Ramos (cell line): ENCODE results near the gene SLC7A1.

Experiments
- in situ Hi-C: fragments of 300-500 bp; cut with MboI; formaldehyde crosslinking; loops from one replicate; pipeline ENCODE4 v1.14.3; 2022; ENCODE audit warnings: low sequenced_read_pairs; ENCODE audit not compliant: unreplicated experiment

Gene SLC7A1

GRCh38 chr13:29535663-29536655 lies 59.5 kb downstream of the SLC7A1 start:
- in situ Hi-C loops, result no loop called here

GRCh38 chr13:29534083-29534482 lies 61.4 kb downstream of the SLC7A1 start:
- in situ Hi-C loops, result no loop called here

GRCh38 chr13:29532821-29533220 lies 62.7 kb downstream of the SLC7A1 start:
- in situ Hi-C loops, result no loop called here

GRCh38 chr13:29532116-29532515 lies 63.4 kb downstream of the SLC7A1 start:
- in situ Hi-C loops, result no loop called here

- in situ Hi-C loops, result no loop called here
These were observed 64.6 kb downstream of the SLC7A1 start for GRCh38 chr13:29530901-29531300.

- in situ Hi-C loops, result no loop called here
These were observed 65.7 kb downstream of the SLC7A1 start for GRCh38 chr13:29529754-29530153.

GRCh38 chr13:29527916-29528315 lies 67.6 kb downstream of the SLC7A1 start:
- in situ Hi-C loops, result no loop called here

- in situ Hi-C loops, result no loop called here
These were observed 68.0 kb downstream of the SLC7A1 start for GRCh38 chr13:29527511-29527910.

- in situ Hi-C loops, result no loop called here
These were observed 68.7 kb downstream of the SLC7A1 start for GRCh38 chr13:29526741-29527140.

GRCh38 chr13:29525757-29526156 lies 69.7 kb downstream of the SLC7A1 start:
- in situ Hi-C loops, result no loop called here

GRCh38 chr13:29524641-29525040 lies 70.8 kb downstream of the SLC7A1 start:
- in situ Hi-C loops, result loop anchor here (25.0 kb wide), 2 partner anchors 188 to 588 kb away; no protein-coding TSS in a partner anchor

GRCh38 chr13:29524176-29524575 lies 71.3 kb downstream of the SLC7A1 start:
- in situ Hi-C loops, result loop anchor here (25.0 kb wide), 2 partner anchors 188 to 588 kb away; no protein-coding TSS in a partner anchor

GRCh38 chr13:29523199-29523961 lies 72.1 kb downstream of the SLC7A1 start:
- in situ Hi-C loops, result loop anchor here (25.0 kb wide), 2 partner anchors 189 to 589 kb away; no protein-coding TSS in a partner anchor

- in situ Hi-C loops, result loop anchor here (25.0 kb wide), 2 partner anchors 190 to 590 kb away; no protein-coding TSS in a partner anchor
These were observed 73.3 kb downstream of the SLC7A1 start for GRCh38 chr13:29522044-29522685.

- in situ Hi-C loops, result loop anchor here (25.0 kb wide), 2 partner anchors 191 to 591 kb away; no protein-coding TSS in a partner anchor
These were observed 74.2 kb downstream of the SLC7A1 start for GRCh38 chr13:29521336-29521735.

- in situ Hi-C loops, result loop anchor here (25.0 kb wide), 2 partner anchors 192 to 592 kb away; no protein-coding TSS in a partner anchor
These were observed 74.8 kb downstream of the SLC7A1 start for GRCh38 chr13:29520671-29521070.

- in situ Hi-C loops, result loop anchor here (25.0 kb wide), 2 partner anchors 192 to 592 kb away; no protein-coding TSS in a partner anchor
These were observed 75.6 kb downstream of the SLC7A1 start for GRCh38 chr13:29519921-29520320.

- in situ Hi-C loops, result loop anchor here (25.0 kb wide), 2 partner anchors 195 to 595 kb away; no protein-coding TSS in a partner anchor
These were observed 78.6 kb downstream of the SLC7A1 start for GRCh38 chr13:29516880-29517279.

- in situ Hi-C loops, result loop anchor here (25.0 kb wide), 2 partner anchors 196 to 596 kb away; no protein-coding TSS in a partner anchor
These were observed 79.5 kb downstream of the SLC7A1 start for GRCh38 chr13:29516012-29516411.

GRCh38 chr13:29515372-29515771 lies 80.1 kb downstream of the SLC7A1 start:
- in situ Hi-C loops, result loop anchor here (25.0 kb wide), 2 partner anchors 197 to 597 kb away; no protein-coding TSS in a partner anchor
